A549 treated with dexamethasone at 1 μM for 4 hours (cell line): ENCODE data around the gene PRR11. TPM values are rescaled to one million over a fixed set of nuclear protein-coding genes. Genes with fewer than 3 reads are reported as not detected.

ENCODE experiments used
- total RNA-seq: library from RNA; stranded (reverse); fragments of 200-300 nt; extraction: Qiagen RNA extraction; gene quantifications from 5 replicates; pipeline ENCODE4 v1.2.3, GENCODE V29; 2022

The PRR11 gene
- total RNA-seq, result 44.7 to 68.8 TPM (median 66.7 TPM) in 5 replicates

GRCh38 chr17:59155439-59156177 lies at the start of gene PRR11:
Gene PRR11, plus strand, starts transcription at chr17:59155746. Its CDS starts 14,007 bp downstream, at chr17:59169753.

GRCh38 chr17:59106463-59107305 lies 48.9 kb upstream of the PRR11 start, which contains the start of gene TRIM37:
Gene TRIM37, minus strand, starts transcription at chr17:59106880. Its CDS starts 419 bp downstream, at chr17:59106461.

GRCh38 chr17:59154721-59155438 lies 666 bp upstream of the PRR11 start, which contains the start of gene SKA2:
Gene SKA2, minus strand, starts transcription at chr17:59155186. Its CDS starts 23 bp downstream, at chr17:59155163.

GRCh38 chr17:59220328-59221158 lies 65.0 kb downstream of the PRR11 start, which contains the start of gene GDPD1:
Gene GDPD1, plus strand, starts transcription at chr17:59220511. Its CDS starts 99 bp downstream, at chr17:59220610.

Other genes with a start within 250 kb of the PRR11 start
- gene TRIM37, start 48.9 kb upstream of the PRR11 start, total RNA-seq, result 20.3 to 25.9 TPM (median 23.0 TPM) in 5 replicates
- gene SKA2, start 560 bp upstream of the PRR11 start, total RNA-seq, result 109 to 164 TPM (median 111 TPM) in 5 replicates
- gene SMG8, start 54.3 kb downstream of the PRR11 start, total RNA-seq, result 26.4 to 32.9 TPM (median 28.6 TPM) in 5 replicates
- 0.37 to 0.97 TPM (median 0.64 TPM) in 5 replicates for gene GDPD1, start 64.8 kb downstream of the PRR11 start, total RNA-seq
- gene YPEL2, start 175.9 kb downstream of the PRR11 start, total RNA-seq, result 1.7 to 3.1 TPM (median 2.7 TPM) in 5 replicates